ENCODE results near the gene URGCP.

- no peak for TF ChIP-seq CTCF (conservative IDR thresholded peaks at IDR 0.05 in 1 of 2, IDR thresholded peaks at IDR 0.05 in 1 of 2; ENCODE audit: extremely low read depth in 1 of 2, insufficient read depth in 1 of 2, low read depth in 1 of 2, low read length in 2 of 2)
- TF ChIP-seq EZH2 (IDR thresholded peaks at IDR 0.05; ENCODE audit: borderline replicate concordance, low read length), result no peak
Measured at GRCh38 chr7:43856996-43857395, 49.4 kb downstream of the URGCP start.
